Amniotic stem cell (primary cell): ENCODE data around the gene CCN5.
"Not testable (repeated sequence)": the region's sequence is repeated elsewhere in the genome, so short reads cannot be mapped to it uniquely, and the experiment has no call there.

Experiments used
- DNase-seq: peaks from one replicate; lab custom pipeline; 2025; lab: John Stamatoyannopoulos, UW

The CCN5 gene, protein sequence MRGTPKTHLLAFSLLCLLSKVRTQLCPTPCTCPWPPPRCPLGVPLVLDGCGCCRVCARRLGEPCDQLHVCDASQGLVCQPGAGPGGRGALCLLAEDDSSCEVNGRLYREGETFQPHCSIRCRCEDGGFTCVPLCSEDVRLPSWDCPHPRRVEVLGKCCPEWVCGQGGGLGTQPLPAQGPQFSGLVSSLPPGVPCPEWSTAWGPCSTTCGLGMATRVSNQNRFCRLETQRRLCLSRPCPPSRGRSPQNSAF

GRCh38 chr20:44714701-44715498 lies at the start of gene CCN5:
CCN5 (plus strand) TSS chr20:44715369; CDS start chr20:44715391, 22 bp downstream.
- no peak for DNase-seq

GRCh38 chr20:44666066-44666465 lies 49.1 kb upstream of the CCN5 start:
- DNase-seq = no peak

GRCh38 chr20:44670851-44671250 lies 44.3 kb upstream of the CCN5 start:
- not testable (repeated sequence) for DNase-seq

- DNase-seq = not testable (repeated sequence)
These were observed 43.6 kb upstream of the CCN5 start for GRCh38 chr20:44671541-44671940.

GRCh38 chr20:44672318-44672902 lies 42.8 kb upstream of the CCN5 start:
- not testable (repeated sequence) for DNase-seq

GRCh38 chr20:44678242-44678641 lies 36.9 kb upstream of the CCN5 start:
- no peak for DNase-seq

GRCh38 chr20:44678990-44679611 lies 36.1 kb upstream of the CCN5 start:
- no peak for DNase-seq

DNA sequence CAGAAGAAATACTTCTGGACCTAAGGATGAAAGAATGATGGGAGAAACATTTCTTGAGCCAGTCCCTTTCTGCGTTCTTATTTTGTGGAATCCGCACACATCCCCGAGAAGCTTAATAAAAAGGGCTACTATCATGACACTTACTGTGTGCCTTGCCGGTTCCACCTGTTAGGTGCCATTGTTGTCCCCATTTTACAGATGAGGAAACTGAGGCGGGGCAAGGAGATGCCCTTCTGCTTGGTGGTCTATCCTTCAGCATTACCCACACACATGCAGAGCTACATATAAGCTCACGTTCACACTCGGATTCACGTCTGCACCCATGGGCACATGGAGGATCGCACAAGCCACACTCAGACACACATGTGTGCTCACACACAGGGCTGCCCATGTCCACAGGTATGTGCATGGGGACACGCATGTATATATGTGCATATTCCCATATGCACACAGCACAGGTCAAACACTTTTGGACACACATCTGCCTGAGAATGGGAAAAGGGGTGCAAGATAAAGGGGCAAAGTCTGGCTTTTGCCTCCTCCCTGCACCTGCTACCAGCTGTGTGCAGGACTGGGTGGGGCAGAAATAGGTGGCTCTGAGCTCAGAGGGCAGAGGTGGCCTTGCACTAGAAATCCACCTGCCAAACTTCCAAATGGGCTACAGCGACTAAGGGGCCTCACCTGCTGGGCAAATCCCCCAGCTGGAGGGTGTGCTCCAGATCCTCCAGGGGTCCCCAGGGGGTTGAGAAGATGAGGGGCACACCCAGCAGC lies 33.2 kb upstream of the CCN5 start:
- no peak for DNase-seq

DNA sequence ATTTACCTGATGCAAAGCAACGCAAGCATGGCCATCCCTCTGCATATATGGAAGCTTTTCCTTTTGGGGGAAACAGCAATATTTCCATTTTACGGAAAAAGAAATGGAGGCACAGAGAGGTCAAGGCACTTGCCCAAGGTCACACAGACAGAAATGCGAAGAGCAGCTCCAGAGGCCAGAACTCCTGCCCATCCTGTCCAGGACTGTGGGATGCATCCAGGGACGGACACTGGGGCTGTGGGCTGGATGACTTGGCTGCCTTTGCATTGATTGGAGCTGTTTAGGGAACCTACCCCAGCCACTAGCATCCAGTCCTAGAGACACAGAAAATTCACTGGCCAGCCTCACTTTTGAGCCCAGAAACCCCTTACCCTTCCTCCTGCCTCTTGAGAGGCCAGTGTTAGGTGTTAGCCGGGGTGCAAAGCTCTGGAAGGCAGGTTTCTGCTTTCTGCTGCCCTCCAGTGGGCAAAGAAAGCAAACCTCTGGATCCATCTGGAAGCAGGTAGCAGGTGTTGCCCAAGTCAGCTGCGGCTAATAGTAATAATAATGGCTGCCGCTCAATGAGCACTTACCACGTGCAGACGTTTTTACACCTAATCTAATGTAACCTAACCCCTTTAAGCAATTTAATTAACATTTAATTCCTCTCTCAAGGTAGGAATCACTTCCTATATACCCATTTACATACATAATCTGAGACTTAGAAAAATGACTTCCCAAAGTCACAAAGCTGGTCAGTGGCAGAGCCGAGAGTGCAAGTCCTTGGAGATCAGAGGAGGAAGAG lies 31.7 kb upstream of the CCN5 start:
- DNase-seq = no peak

- no peak for DNase-seq
These were observed 30.9 kb upstream of the CCN5 start for GRCh38 chr20:44684047-44684967.

- no peak for DNase-seq
These were observed 28.2 kb upstream of the CCN5 start for GRCh38 chr20:44686934-44687333.

DNA sequence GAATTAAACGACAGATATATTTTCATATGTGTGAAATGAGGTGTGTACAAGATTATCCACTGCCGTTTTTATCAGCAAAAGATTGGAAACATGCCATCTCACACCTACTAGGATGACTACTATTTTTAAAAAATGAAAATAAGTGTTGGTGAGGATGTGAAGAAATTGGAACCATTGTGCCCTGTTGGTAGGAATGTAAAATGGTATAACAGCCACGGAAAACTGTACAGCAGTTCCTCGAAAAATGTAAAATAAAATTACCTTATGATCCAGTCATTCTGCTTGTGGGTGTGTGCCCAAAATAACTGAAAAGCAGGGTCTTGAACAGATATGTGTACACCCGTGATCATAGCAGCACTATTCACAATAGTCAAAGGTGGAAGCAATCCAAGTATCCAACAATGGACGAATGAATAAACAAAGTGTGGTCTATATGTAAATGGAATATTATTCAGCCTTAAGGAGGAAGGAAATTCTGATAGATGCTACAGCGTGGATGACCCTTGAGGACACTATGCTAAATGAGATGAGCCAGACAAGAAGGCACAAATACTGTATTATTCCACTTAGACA lies 27.0 kb upstream of the CCN5 start:
- no peak for DNase-seq

DNA sequence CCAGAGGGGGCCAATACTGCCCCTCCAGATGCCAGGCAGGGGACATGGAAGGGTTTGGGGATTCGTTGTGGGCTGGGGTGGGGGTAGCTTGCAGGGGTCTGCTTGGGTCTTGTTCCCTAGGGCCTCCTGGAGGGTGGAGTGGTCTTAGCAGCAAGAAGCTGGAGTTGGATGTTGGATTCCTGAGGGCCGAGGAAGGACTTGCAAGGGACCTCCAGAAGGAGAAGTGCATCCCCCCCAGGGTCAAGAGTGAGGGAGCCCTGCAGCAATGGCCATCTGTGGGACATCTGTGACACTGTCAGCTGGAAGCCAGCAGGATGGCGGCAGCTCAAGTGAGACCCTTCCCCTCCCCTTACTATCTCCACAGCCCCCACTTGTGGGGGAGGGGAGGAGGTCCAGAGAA lies 25.4 kb upstream of the CCN5 start:
- no peak for DNase-seq

GRCh38 chr20:44690781-44691423 lies 24.3 kb upstream of the CCN5 start:
- DNase-seq = no peak

- no peak for DNase-seq
These were observed 23.4 kb upstream of the CCN5 start for GRCh38 chr20:44691424-44692423.

DNA sequence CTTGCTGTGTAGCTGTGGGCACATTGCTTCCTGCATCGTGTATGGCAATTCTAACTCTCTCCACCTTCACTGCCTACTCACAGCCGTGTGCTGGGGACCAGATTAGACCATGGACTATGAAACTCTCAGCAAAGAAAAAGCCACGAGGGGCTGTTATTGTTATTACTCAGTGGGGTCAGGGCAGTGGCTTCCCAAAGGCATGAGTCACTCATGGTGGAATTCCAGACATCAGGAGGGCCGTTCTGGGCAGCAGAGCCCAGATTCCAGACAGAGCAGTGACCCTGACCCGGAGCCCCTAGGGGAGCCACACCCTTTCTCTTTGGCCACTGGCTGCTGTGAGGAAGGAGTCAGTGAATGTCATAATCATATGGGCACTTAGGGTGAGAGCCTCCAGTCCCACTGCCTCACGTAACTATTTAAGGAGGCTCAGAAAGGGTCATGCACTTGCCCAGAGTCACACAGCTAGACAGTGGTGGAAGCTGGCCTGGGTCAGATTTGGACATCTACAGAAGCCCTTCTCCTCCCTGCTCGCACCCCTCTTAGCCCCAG lies 22.2 kb upstream of the CCN5 start:
- peak; percentile 90 for DNase-seq

GRCh38 chr20:44693627-44694026 lies 21.5 kb upstream of the CCN5 start:
- DNase-seq = no peak

- no peak for DNase-seq
These were observed 21.0 kb upstream of the CCN5 start for GRCh38 chr20:44694159-44694558.
